NCI-H82 treated with DMSO at 0.1 percent for 48 hours (cell line): ENCODE measurements around the gene MAEA.

ENCODE experiments used
- DNase-seq: peaks from one replicate; lab custom pipeline; 2025; ENCODE audit not compliant: unreplicated experiment; lab: John Stamatoyannopoulos, UW

The MAEA gene

DNA sequence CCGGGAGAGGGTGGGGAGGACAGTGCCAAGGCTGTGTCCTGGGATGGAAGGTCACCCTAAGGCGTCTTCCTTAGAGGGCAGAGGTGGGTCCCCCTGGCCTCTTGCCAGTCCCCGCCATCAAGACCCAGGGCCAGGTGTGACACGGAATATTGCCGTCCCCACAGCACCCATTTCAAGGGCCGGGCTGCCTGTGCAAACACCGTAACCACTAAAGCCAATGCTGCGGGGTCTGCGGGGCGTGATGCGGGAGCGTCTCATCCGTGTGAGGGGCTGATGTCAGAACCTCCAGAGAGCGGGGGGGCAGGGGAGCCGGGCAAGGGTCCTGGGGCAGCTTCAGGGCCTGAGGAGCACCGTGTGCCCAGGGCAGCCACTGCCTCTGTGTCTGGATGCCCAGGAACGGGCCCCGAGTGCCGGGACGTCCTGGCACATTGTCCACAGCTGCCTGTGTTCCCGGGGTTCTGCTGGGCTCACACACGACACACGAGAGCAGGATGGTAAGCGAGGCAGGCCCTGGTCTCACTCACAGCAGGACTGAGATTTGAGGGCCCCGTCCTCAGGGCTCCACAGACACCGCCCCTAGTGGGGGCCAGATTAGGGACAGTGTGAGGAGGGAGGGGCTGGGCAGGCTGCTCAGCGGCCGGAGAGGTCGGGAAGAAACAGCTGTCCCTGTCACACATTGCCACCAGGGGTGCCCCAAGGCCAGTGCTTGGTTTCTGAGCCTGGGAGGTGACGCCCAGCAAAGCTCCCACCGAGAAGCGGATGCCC lies 87.3 kb downstream of the MAEA start:
- DNase-seq: no peak

DNA sequence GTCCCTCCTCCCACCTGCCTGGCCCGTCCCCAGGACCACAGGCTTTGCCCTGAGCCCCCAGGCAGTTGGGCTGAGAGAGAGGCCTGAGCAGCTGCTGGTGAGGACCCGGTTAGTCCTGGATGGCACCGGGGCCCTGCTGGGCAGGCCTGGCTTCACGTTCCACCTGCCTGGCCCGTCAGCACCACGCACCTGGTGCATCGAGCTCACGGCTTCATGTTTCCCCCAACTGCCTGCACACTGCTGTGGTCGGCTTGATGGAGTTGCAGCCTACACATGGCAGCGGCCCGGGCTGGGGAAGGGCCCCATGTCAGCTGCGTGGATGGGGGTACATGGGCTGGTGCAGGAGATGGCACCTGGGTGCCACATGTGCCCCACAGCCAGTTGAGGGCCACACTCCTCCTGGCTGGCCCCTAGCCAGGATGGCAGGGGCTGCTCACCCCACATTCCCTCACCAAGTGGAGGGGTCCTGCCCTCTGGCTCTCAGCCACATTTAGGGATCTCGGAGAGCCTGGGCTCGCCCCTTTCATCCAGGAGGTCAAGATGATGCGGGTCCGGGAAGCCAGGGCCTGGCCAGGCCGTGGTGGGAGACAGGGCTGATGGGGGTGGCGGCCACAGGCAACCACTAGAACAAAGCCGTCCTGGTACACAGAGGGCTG lies 88.0 kb downstream of the MAEA start:
- no peak for DNase-seq

DNA sequence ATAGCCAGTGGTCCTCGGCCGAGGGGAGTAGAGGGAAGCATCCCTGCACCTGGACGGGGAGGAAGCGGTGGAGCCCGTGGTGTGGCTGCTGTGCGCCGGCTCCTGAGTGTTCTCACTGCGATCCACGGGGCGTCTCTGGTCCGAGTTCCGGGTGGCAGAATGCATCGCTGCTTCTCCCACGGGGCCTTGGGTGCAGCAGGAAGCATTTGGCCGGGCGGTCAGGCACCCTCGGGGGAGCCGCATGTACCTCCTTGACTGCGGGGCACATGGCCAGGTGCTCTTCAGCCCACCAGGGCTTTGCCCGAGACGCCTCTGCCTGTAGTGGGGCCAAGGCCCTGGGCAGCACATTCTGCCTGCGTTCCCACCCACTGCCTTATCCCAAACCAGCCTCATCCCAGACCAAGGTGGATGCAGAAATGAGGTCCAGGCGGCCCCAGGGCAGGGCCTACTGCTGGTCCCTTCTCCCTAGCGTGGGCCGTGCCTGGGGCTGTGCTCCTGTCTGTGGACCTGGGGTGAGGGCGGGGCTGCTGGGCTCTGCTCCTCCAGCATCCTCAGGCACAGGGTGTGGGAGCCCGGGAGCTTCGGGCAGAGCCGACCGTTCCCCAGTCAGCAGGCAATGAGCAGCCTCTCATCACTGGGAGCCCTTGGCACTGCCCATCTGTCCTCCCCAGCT lies 89.0 kb downstream of the MAEA start:
- no peak for DNase-seq

DNA sequence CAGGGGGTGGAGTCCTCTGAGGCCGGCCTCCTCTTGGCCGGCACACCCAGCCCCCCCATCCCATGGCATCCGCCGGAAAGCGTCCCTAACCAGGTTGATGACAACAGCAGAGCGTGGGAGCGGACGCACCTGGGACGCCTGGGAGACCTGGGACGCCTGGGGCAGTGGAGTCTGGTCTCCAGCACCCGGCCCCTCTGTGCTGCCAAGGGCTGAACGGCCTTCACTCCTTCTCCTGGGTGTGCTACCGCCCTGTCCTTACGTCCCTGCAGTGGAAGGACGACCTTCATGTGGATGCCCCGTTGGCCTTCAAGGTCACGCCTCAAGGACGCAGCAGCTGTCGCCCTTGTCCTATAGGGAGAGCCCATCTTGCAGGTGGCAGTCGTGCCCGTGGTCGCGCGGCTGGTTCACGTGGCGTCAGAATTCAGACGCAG lies 89.7 kb downstream of the MAEA start:
- DNase-seq: no peak

DNA sequence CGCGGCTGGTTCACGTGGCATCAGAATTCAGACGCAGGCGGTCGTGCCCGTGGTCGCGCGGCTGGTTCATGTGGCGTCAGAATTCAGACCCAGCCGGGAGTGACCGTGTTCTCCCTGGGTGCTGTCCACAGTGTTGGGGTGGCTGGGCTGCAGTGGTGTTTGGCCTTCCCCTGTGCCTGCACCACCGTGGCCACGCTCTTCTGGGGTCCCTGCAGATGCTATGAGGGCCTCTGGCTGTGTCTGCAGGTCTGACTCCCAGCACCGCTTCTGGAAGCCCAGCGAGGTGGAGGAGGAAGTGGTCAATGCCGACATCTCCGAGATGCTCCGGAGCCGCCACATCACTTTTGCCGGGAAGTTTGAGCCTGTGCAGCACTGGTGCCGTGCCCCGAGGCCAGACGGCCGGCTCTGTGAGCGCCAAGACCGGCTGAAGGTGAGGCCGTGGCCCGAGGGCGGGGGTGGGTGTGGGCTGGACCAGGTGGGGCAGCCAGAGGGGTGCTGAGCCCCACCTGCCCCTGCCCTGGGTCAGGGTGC lies 90.2 kb downstream of the MAEA start:
- no peak for DNase-seq

DNA sequence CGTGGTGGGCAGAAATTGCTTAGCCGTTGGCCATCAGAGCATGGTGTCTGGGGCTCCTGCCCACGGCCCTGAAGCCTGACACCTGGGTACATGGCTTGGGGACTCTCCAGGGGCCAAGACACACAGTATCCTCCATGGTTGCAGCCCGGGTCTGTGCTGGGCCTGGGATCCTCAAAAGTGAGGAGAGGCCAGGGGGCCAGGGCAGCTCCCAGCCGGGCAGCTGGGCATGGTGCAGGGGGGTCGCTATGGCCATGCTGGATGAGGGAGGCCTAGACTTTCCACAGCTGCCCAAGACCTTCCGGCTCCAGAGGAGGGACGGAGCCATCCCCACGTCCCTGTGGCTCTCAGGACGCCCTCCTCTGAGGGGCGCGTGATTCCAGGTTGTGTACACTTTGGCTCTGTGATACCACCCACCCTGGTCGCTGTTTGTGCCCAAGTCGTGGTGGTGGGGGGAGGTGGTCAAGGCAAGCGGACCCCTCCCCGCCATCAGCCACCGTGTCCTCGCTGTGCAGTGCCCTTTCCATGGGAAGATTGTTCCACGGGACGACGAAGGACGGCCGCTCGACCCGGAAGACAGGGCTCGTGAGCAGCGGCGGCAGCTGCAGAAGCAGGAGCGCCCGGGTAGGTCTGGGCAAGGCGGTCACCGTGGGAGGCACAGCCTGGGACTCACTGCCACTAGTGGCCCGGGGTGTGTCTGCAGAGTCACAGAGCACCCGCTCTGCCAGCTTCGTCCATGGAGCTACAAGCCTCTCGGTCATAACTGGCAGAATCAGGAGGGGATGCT lies 90.9 kb downstream of the MAEA start:
- DNase-seq: no peak

DNA sequence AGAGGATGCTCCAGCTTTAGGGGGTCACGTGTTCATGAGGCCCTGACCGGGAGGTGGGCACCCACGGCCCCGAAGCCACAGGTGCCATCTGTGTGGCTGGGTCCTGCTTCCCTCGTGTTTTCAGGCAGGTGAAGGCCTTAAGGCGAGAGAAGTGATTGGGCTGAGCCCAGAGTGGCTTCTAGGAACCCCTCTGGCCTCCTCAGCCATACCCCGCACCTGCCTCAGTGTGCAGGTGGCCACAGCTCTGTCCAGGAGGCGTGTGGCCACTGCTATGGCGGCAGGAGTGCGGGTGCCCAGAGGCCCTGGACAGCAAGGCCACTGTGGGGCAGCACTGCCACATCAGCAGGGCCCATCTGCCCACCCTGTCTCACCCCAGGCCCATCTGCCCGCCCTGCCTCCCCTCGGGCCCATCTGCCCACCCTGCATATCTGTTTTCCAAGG lies 91.5 kb downstream of the MAEA start:
- DNase-seq: no peak

DNA sequence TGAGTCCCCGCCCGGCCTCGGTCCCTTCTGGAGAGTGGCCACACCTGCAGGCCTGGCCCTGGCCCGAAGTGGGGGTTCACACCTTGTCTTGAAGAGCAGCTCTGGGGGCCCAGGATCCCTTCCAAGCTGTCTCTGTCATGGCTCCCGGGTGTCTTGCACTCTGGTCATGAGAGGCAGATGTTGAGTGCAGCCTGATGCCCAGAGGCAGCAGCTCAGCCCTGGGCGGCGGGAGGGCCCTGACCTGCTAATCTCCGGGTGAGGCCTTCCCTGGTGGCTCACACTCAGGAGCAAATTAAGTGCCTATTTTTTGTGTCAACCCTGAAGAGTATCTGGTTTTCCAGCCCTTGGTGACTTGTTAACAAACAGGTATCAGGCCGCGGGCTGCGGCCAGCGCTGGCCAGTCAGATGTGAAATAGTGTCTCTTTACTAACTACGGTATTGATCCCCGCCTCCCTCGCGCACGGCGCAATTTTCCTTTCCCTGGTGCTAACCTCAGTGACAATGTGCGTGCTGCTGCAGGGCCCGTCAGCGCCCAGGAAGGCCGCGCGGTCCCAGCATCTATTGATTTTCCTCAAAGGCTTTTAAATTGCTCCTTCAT lies 92.4 kb downstream of the MAEA start:
- DNase-seq: no peak

DNA sequence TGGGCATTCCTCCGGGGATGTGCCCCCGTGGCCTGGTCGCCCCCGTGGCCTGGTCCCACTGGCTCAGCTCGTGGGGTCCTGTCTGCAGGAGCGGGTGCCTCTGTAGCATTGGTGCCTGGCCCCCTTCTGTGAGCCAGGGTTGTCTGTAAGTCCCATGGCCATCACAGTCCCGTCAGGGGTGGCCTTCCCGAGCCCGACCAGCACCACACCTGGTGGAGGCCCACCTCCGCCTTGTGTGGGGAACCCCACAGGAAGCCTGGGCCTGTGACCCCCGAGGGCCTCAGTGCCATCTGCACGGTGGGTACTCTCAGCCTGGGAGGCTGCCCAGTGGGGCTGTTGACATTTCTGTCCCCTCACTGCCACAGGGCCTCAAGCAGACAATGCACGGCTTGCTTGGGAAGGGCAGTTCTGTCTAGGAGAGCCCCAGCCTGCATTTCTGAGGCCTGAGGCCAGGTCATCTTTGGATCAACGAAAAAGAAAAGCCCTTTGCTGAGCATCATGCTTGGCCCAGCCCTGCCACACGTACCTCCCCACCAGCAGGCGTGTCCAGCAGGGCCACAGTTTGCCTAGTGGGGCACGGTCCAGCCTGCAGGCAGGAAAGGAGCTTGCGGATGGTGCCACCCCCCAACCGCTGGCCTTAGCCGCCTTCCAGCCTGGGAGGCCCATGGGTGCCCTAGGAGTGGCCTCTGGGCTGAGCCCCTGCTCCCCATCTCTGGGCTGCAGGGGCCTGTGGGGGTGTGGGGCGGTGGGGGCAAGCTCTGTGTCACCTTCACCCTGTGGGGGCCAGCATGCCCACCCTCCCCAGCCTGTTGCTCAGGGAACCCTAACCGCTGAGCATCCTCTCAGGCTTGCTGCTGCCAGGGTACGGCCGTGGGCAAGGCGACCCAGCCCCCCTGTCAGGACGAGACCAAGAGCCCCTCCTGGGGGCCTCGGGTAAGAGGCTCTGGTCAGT lies 93.4 kb downstream of the MAEA start:
- DNase-seq: no peak

DNA sequence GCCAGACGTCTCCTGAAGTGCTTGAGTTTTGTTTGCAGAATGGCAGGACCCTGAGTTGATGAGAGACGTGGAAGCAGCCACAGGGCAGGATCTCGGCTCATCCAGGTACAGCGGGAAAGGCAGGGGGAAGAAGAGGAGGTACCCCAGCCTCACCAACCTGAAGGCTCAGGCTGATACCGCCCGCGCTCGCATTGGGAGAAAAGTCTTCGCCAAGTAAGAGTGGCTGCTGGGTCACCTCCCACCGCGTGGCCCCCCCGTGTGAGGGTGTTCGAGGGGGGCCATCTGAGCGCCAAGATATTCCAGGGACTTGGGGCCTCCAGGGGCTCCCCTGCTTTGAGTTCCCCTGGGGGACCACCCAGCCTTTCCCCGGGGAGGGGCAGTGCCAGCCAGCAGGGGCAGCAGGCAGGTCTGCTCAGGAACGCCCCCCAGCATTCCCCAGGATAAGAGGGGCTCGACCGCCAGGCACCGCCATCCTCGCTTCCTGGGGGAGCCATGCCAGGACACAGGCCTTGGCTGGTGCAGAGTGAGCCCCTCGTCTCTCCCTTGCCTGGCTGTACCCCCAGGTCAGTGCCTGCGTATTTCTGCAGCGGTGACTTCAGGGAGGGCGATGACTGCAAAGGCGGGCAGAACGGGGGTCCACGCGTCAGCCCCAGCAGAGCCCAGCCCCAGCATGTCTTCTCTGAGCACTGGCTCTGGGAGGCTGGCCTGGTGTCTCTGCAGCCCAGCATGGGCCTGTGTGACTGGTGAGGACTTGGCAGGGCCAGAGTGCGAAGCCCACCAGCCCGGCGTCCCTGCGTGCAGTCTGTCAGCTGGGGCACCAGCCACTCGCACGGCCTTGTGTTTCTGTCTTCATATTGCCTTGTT lies 94.3 kb downstream of the MAEA start:
- DNase-seq: no peak

DNA sequence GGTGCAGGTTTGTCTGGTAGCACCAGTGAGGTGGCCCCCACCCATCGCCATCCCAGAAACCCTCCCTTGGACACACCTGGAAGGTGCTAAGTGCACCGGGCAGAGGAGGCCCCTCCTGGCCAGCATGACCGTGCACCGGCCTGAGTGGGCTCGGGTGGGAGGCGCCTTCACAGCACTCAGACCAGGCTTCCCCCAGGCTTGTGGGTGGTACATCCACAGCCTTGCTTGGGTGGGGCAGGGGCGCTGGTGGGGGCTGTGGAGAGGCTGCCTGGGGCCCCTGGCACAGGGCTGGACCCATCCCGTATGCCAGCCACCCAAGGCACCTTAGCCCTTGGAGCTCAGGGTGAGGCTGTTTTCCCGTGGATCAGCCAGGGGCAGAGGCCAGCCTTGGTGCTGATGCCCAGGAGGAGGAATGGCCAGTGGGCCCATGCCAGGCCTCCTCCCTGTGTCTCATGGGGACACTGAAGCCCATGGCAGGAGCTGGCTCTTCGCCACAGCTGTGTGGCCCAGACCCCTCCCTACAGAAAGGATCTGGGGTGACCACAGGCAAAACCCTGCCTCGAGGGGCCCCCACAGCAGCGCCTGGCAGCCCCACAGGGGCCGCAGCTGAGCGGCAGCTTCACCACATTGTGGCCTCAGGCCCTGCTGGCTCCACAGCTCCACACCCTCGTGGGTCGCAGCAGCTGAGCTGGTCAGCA lies 95.1 kb downstream of the MAEA start:
- DNase-seq: no peak

DNA sequence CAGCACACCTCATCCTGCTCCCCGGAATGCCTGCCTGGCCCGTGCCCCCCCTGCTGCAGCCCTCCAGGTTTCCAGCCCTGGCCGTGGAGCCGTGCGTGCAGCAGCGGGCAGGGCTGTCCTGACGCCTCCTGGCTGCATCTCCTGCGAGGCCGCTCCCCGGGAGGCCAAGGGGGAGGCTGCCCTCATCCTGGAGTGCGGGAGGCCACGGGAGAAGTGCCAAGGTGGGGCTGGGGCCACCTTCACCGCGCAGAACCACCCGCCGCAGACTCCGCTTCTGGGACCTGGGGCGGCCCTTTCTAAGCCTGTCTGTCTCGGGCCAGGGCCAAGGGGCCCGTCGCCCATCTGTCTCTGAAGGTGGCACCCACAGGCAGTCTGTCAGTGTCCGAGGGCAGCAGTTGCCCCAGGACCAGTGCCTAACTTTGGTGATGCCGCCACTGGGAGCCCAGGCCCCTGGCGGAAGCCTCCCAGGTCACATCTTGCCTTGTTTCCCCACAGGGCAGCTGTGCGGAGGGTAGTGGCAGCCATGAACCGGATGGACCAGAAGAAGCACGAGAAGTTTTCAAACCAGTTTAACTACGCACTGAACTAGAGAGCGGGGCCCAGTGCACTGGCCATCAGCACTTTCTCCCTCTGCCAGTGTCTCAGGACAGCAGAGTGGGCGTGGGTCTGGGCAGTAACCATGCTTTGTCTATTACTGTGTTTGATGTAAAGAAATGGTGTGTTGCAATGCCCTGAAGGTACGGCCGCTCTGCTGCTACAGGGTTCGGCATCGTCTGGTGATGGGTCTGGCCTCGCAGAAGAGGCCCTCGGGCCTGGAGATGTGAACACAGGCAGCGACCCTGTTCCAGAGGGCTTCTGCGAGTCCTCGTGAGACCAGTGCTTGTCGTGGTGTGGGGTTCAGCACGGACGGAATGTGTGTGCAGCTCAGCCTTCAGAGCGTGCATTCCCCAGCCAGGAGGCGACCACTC lies 96.0 kb downstream of the MAEA start:
- no peak for DNase-seq
